PC-9 (cell line): ENCODE measurements around the gene B4GALNT3.

Experiments
- EZH2 ChIP-seq: fragments of 200-600 bp; sonication (generic); IDR thresholded peaks from 2 replicates; pipeline ENCODE4 v1.8.0; 2017; ENCODE audit warnings: antibody characterized with exemption, low read depth
- TF ChIP-seq, protein P1 (sequence below): fragments of 200-600 bp; sonication (generic); conservative IDR thresholded peaks from 2 replicates; pipeline ENCODE4 v1.6.1; 2017; ENCODE audit warnings: mixed run types, antibody characterized with exemption, mild to moderate bottlenecking, moderate library complexity

- no peak for TF ChIP-seq EZH2
- TF ChIP-seq, protein P1, sequence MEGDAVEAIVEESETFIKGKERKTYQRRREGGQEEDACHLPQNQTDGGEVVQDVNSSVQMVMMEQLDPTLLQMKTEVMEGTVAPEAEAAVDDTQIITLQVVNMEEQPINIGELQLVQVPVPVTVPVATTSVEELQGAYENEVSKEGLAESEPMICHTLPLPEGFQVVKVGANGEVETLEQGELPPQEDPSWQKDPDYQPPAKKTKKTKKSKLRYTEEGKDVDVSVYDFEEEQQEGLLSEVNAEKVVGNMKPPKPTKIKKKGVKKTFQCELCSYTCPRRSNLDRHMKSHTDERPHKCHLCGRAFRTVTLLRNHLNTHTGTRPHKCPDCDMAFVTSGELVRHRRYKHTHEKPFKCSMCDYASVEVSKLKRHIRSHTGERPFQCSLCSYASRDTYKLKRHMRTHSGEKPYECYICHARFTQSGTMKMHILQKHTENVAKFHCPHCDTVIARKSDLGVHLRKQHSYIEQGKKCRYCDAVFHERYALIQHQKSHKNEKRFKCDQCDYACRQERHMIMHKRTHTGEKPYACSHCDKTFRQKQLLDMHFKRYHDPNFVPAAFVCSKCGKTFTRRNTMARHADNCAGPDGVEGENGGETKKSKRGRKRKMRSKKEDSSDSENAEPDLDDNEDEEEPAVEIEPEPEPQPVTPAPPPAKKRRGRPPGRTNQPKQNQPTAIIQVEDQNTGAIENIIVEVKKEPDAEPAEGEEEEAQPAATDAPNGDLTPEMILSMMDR, result no peak
Measured at GRCh38 chr12:452667-453210, 7.0 kb upstream of the B4GALNT3 start.
